Natural killer cell (primary cell): ENCODE data around the gene HAPLN3. TPM values are rescaled to one million over a fixed set of nuclear protein-coding genes. Genes with fewer than 3 reads are reported as not detected.

Source experiments
- ATAC-seq, 3 donors: fragments of 150-1000 bp in 2 of 3; fragments of 200-7000 bp in 1 of 3; cut with Tn5 transposase; 1 replicate in 1 of 3; 2 replicates in 2 of 3; pipeline ENCODE4 v1.10.0; 2021; ENCODE audit warnings: mild to moderate bottlenecking in 2 of 3, moderate library complexity in 2 of 3
- DNase-seq, 2 donors: peaks; one replicate each; pipeline versions ENCODE4 v3.0.0 to v3.0.0-alpha.2; 2013 to 2021; ENCODE audit warnings: mixed read lengths in 1 of 2
- H3K27ac ChIP-seq: one replicate; pipeline ENCODE4 v1.5.1; 2013; ENCODE audit warnings: mild to moderate bottlenecking, low read length
- H3K27me3 ChIP-seq: one replicate; pipeline ENCODE4 v1.6.1; 2013; ENCODE audit warnings: low read length; ENCODE audit not compliant: control insufficient read depth, insufficient read depth
- H3K36me3 ChIP-seq: one replicate; pipeline ENCODE4 v1.6.1; 2013; ENCODE audit warnings: low read length; ENCODE audit not compliant: control insufficient read depth, insufficient read depth
- H3K4me1 ChIP-seq: one replicate; pipeline ENCODE4 v1.6.1; 2013; ENCODE audit warnings: low read length; ENCODE audit not compliant: control insufficient read depth, insufficient read depth
- H3K4me3 ChIP-seq: one replicate; pipeline ENCODE4 v1.5.1; 2013; ENCODE audit warnings: low read length
- H3K9me3 ChIP-seq: one replicate; pipeline ENCODE4 v1.6.1; 2013; ENCODE audit warnings: low read length; ENCODE audit not compliant: control insufficient read depth, insufficient read depth
- H3K27ac Mint-ChIP-seq, 2 donors: one replicate each; pipeline ENCODE4 v1.8.0; 2022; ENCODE audit warnings: mild to moderate bottlenecking in 2 of 2, mixed read lengths in 2 of 2, moderate library complexity in 1 of 2
- H3K27me3 Mint-ChIP-seq, 2 donors: one replicate each; pipeline ENCODE4 v1.8.0; 2022; ENCODE audit warnings: low read depth in 2 of 2, mixed read lengths in 2 of 2
- H3K36me3 Mint-ChIP-seq: one replicate; pipeline ENCODE4 v1.8.0; 2022; ENCODE audit warnings: mixed read lengths
- H3K4me1 Mint-ChIP-seq, 2 donors: one replicate each; pipeline ENCODE4 v1.8.0; 2022; ENCODE audit warnings: mixed read lengths in 2 of 2
- H3K4me3 Mint-ChIP-seq: one replicate; pipeline ENCODE4 v1.8.0; 2022; ENCODE audit warnings: mild to moderate bottlenecking, moderate library complexity, mixed read lengths
- H3K9me3 Mint-ChIP-seq, 2 donors: one replicate each; pipeline ENCODE4 v1.8.0; 2022; ENCODE audit warnings: mixed read lengths in 2 of 2
- WGBS: methylation state at CpG from one replicate; pipeline ENCODE4 v1.1.7; 2013; ENCODE audit warnings: missing lambda C conversion rate; ENCODE audit not compliant: insufficient coverage; 5-methylcytosine and 5-hydroxymethylcytosine counted together
- intact Hi-C: fragments of 100-400 bp; cut with micrococcal nuclease; formaldehyde crosslinking; loops from one replicate; pipeline ENCODE4 v1.14.2; 2022
- total RNA-seq, 4 donors: library from RNA; stranded (reverse); fragments of 120-200 nt in 1 of 4; gene quantifications; one replicate each; pipeline versions ENCODE4 v1.2.3 to v1.2.4, GENCODE V29; 2013 to 2022
- TF ChIP-seq, protein P1 (sequence below): fragments of 200-600 bp; IDR thresholded peaks from one replicate; pipeline ENCODE4 v1.8.0; 2022; ENCODE audit warnings: antibody characterized with exemption

Gene HAPLN3
- total RNA-seq, 3 donors from 2014 or later (not counting 1 experiment from before 2014, with no cell fraction given): 10.1 to 10.8 (median 10.4) TPM

DNA sequence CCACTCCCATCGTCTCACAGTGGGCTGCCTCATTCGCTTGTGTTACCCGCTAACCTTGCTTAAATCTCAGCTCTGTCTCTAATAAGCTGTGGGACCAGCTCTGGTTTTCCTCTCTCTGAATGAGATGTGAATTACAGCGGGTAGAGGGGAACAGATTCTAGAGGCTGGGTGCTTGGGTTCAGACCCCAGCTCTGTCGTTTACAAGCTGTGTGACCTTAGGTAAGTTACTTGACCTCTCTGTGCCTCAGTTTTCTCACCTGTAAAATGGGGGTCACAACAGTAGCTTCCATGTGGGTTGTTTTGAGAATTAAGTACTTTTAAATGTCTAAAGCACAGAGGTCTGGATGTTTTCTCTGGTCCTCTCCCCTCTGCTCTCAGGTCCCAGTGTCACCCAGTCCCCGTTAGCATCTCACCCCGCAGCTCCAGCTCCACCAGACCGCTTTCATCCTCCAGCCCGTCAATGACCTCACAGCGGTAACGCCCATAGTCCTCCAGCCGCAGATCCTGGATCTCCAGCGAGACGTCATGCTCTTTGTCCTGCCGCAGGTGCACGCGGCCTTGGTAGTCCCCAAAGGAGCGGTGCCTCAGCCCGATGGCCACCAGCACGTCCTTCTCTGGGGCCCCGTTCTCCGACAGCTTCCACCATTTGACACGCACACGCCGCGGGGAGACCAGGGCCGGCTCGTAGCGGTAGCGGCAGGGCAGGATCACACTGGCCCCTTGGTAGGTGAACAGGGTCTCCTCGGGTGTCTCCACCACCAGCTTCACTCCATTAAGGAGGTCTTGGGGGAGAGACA, 14.2 kb downstream of the HAPLN3 start:
- ATAC-seq (no peak), DNase-seq (no peak)
- Histone ChIP-seq H3K9me3 (no peaks in the 10 kb centered on the region), H3K4me1 (no peaks in the 10 kb centered on the region), H3K4me3 (no peak overlapping the region), H3K27me3 (no peaks in the 10 kb centered on the region), H3K36me3 (no peaks in the 10 kb centered on the region), H3K27ac (no peak overlapping the region)
- TF ChIP-seq, protein P1, sequence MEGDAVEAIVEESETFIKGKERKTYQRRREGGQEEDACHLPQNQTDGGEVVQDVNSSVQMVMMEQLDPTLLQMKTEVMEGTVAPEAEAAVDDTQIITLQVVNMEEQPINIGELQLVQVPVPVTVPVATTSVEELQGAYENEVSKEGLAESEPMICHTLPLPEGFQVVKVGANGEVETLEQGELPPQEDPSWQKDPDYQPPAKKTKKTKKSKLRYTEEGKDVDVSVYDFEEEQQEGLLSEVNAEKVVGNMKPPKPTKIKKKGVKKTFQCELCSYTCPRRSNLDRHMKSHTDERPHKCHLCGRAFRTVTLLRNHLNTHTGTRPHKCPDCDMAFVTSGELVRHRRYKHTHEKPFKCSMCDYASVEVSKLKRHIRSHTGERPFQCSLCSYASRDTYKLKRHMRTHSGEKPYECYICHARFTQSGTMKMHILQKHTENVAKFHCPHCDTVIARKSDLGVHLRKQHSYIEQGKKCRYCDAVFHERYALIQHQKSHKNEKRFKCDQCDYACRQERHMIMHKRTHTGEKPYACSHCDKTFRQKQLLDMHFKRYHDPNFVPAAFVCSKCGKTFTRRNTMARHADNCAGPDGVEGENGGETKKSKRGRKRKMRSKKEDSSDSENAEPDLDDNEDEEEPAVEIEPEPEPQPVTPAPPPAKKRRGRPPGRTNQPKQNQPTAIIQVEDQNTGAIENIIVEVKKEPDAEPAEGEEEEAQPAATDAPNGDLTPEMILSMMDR: no peak
- H3K4me3 Mint-ChIP-seq: no peak overlapping the region
- H3K4me1 Mint-ChIP-seq: no peaks in the 10 kb centered on the region
- no peak overlapping the region for H3K27ac Mint-ChIP-seq
- H3K9me3 Mint-ChIP-seq: no peaks in the 10 kb centered on the region
- 96% methylated on average over 31 of the region's 31 CpGs for WGBS
- intact Hi-C loops: no loop called here
- H3K27me3 Mint-ChIP-seq: peaks cover 0 to 5% of the 10 kb centered on the region in 2 donors
- H3K36me3 Mint-ChIP-seq: no peaks in the 10 kb centered on the region

GRCh38 chr15:88878720-88879184, 16.6 kb downstream of the HAPLN3 start:
- intact Hi-C loops: no loop called here
- Histone ChIP-seq H3K4me1 (no peaks in the 10 kb centered on the region), H3K27ac (no peak overlapping the region), H3K27me3 (no peaks in the 10 kb centered on the region), H3K4me3 (no peak overlapping the region), H3K36me3 (no peaks in the 10 kb centered on the region), H3K9me3 (no peaks in the 10 kb centered on the region)
- no peaks in the 10 kb centered on the region for H3K4me1 Mint-ChIP-seq
- H3K27me3 Mint-ChIP-seq: peaks cover 0 to 3% of the 10 kb centered on the region in 2 donors
- no peaks in the 10 kb centered on the region for H3K9me3 Mint-ChIP-seq
- DNase-seq: peak in 1 of 2 donors; percentile 54
- H3K4me3 Mint-ChIP-seq: no peak overlapping the region
- WGBS: 82% methylated on average over 18 of the region's 18 CpGs
- H3K27ac Mint-ChIP-seq: no peak overlapping the region
- no peaks in the 10 kb centered on the region for H3K36me3 Mint-ChIP-seq
- TF ChIP-seq, protein P1: no peak
- peak in 2 of 3 donors; percentile 18 to 59 for ATAC-seq

GRCh38 chr15:88877906-88878305, 17.4 kb downstream of the HAPLN3 start:
- ATAC-seq: no peak
- TF ChIP-seq, protein P1: no peak
- Histone ChIP-seq H3K9me3 (no peaks in the 10 kb centered on the region), H3K27me3 (no peaks in the 10 kb centered on the region), H3K27ac (no peak overlapping the region), H3K4me1 (no peaks in the 10 kb centered on the region), H3K36me3 (no peaks in the 10 kb centered on the region), H3K4me3 (no peak overlapping the region)
- Mint-ChIP-seq H3K9me3 (no peaks in the 10 kb centered on the region), H3K27me3 (peaks cover 0 to 3% of the 10 kb centered on the region in 2 donors), H3K36me3 (no peaks in the 10 kb centered on the region), H3K27ac (no peak overlapping the region), H3K4me1 (no peaks in the 10 kb centered on the region), H3K4me3 (no peak overlapping the region)
- intact Hi-C loops: no loop called here
- no peak for DNase-seq
- WGBS: 92% methylated on average over 22 of the region's 22 CpGs
